Spleen (tissue), 13 donors: ENCODE measurements around the gene CPED1. TPM values are rescaled to one million over a fixed set of nuclear protein-coding genes. Genes with fewer than 3 reads are reported as not detected.

Source experiments
- DNase-seq: peaks from one replicate; pipeline ENCODE4 v3.0.0-alpha.2; 2020
- H3K27ac ChIP-seq, 8 donors: fragments of 200-600 bp; sonication (generic) in 7 of 8; 1 replicate in 4 of 8; 2 replicates in 4 of 8; pipeline versions ENCODE4 v1.5.0 to v1.8.0; 2016 to 2021; ENCODE audit warnings: inconsistent platforms in 4 of 8, mild to moderate bottlenecking in 4 of 8, moderate library complexity in 1 of 8
- H3K27me3 ChIP-seq, 7 donors: fragments of 200-600 bp; sonication (generic) in 6 of 7; replicated peaks in 1 of 7; 1 replicate in 4 of 7; 2 replicates in 3 of 7; pipeline versions ENCODE4 v1.5.0 to v1.8.0; 2016 to 2021; ENCODE audit warnings: inconsistent platforms in 3 of 7, mild to moderate bottlenecking in 1 of 7
- H3K36me3 ChIP-seq, 6 donors: fragments of 200-600 bp; sonication (generic) in 5 of 6; 1 replicate in 4 of 6; 2 replicates in 2 of 6; pipeline versions ENCODE4 v1.5.0 to v1.8.0; 2016 to 2021; ENCODE audit warnings: inconsistent platforms in 2 of 6
- H3K4me1 ChIP-seq, 6 donors: fragments of 200-600 bp; sonication (generic) in 5 of 6; 1 replicate in 3 of 6; 2 replicates in 3 of 6; pipeline versions ENCODE4 v1.5.0 to v1.8.0; 2016 to 2021; ENCODE audit warnings: inconsistent platforms in 3 of 6
- H3K4me3 ChIP-seq, 8 donors: fragments of 200-600 bp; sonication (generic) in 7 of 8; 1 replicate in 4 of 8; 2 replicates in 4 of 8; pipeline versions ENCODE4 v1.5.0 to v1.8.0; 2016 to 2021; ENCODE audit warnings: inconsistent platforms in 4 of 8, mild to moderate bottlenecking in 4 of 8, moderate library complexity in 2 of 8
- H3K9me3 ChIP-seq, 8 donors: fragments of 200-600 bp; sonication (generic) in 7 of 8; 1 replicate in 4 of 8; 2 replicates in 4 of 8; pipeline versions ENCODE4 v1.5.0 to v1.8.0; 2016 to 2021; ENCODE audit warnings: inconsistent platforms in 4 of 8
- POLR2A ChIP-seq, 3 donors: fragments of 450-650 bp; IDR thresholded peaks; one replicate each; pipeline ENCODE4 v1.5.1; 2017; ENCODE audit warnings: antibody characterized with exemption in 3 of 3, mild to moderate bottlenecking in 1 of 3
- POLR2AphosphoS5 ChIP-seq, 3 donors: sonication (generic); formaldehyde crosslinking; IDR thresholded peaks; one replicate each; pipeline ENCODE4 v1.5.1; 2017; ENCODE audit warnings: antibody characterized with exemption in 3 of 3
- WGBS, 5 donors: extraction: QIAGEN DNeasy Blood & Tissue Kit in 3 of 5; methylation state at CpG; one replicate each; pipeline versions ENCODE4 v1.1.5 to v1.1.7; 2013 to 2018; 5-methylcytosine and 5-hydroxymethylcytosine counted together
- intact Hi-C: fragments of 100-400 bp; cut with DNase I; formaldehyde crosslinking; loops from one replicate; pipeline ENCODE4 v1.15.0; 2023; ENCODE audit warnings: low total_unique reads
- long read RNA-seq, 2 donors: transcript quantifications; one replicate each; lab custom pipeline, GENCODE V29; 2026
- polyA plus RNA-seq, 3 donors: library from polyadenylated mRNA; stranded (reverse); fragments of 200-250 nt; gene quantifications; one replicate each; pipeline ENCODE4 v1.2.1, GENCODE V29; 2013
- total RNA-seq, 7 donors: library from RNA; depleted of rRNA in 3 of 7; stranded (reverse); fragments of >200 nt in 3 of 7; fragmentation: NEBNext Ultra II Directional in 4 of 7; extraction: Animal tissue kit (Norgen Biotek cat#: 25700) in 4 of 7; gene quantifications; one replicate each; pipeline versions ENCODE4 v1.1.0 to v1.2.1, GENCODE V29; 2016 to 2021
- TF ChIP-seq, protein P1 (sequence below), 11 experiments: fragments of 200-600 bp in 7 of 11; fragments of 450-650 bp in 4 of 11; sonication (generic) in 4 of 11; IDR thresholded peaks in 8 of 11; conservative IDR thresholded peaks in 3 of 11; 1 replicate in 7 of 11; 2 replicates in 4 of 11; pipeline versions ENCODE4 v1.4.0 to v1.8.0; 2016 to 2021; ENCODE audit warnings: antibody characterized with exemption in 11 of 11, inconsistent platforms in 4 of 11, mild to moderate bottlenecking in 1 of 11
- donor health status: healthy with polysubstance abuse.
- donor health status: DM: no; HTN: no; CAD: no; lungs with moderate emphysema.
- donor health status: DM: no; HTN: no; CAD: no.
- donor health status: Bipolar disorder and iron deficiency.
- donor health status: healthy.
- donor health status: DM: no; HTN: no; CAD: no.
- donor health status: DM: yes; HTN: yes; CAD: no.

The CPED1 gene
- 10 to 100 TPM; 32.3 to 81.6 (median 49.5) TPM for total RNA-seq
- polyA plus RNA-seq = 1 to 10 TPM; 1.5 to 3.0 (median 2.8) TPM
- long read RNA-seq, donor 1, partial matches to known transcripts = 0 of 1 reads
- long read RNA-seq, donor 1, other reads (novel, unspliced or antisense) = 0 of 1 reads
- long read RNA-seq, donor 2, partial matches to known transcripts = 0 of 1 reads
- long read RNA-seq, donor 2, other reads (novel, unspliced or antisense) = 0 of 1 reads

DNA sequence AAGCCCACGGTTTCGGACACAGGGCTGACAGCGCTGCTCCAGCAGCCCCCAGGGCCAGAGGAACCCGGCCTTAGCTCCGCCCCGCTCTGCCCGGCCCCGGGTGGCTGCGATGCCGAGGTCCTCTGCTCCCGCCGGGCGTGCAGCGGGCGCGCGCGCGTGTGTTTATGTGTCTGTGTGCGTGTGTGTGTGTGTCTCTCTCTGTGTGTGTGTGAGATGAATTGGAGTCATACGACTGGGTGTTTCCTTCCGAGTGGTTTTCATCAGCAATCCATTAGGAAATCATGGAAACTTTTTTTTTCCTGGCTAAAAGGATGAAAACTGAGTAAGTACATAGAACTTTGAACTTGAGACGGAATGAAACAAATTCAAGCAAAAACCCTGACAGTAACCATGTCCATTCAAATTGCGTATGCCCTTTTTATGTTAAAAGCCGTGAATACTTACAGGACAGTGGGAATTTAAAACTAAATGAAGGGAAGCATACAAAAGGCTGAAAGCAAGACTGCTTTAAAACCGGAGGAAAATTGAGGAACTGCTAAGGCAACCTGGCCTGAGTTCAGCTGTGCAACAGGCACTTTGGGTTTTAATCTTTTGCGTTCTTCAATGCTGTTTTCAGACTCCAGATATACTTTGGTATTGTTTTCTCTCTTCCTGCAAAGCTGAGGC is at the start of gene CPED1:
TSS of gene CPED1 (plus strand) at position 121 of the 666 bp plus-strand sequence. CDS start 911 bp downstream, outside the sequence.
- 1% methylated on average over 27 of the region's 27 CpGs for WGBS, 5 donors
- peak within 1 kb of the TSS; percentile 20 to 68 (median 44) for H3K4me3 ChIP-seq
- intact Hi-C loops = loop anchor here (5.0 kb wide), 1 partner anchor 94 kb away; no protein-coding TSS in a partner anchor
- H3K4me1 ChIP-seq = peaks cover 9 to 52% (median 24%) of the 10 kb centered on the region in 6 donors
- H3K9me3 ChIP-seq = no peaks in the 10 kb centered on the region
- peak; percentile 92 for DNase-seq
- H3K27me3 ChIP-seq = peaks cover 0 to 33% (median 5%) of the 10 kb centered on the region in 7 donors
- peak within 1 kb of the TSS; percentile 22 to 87 (median 84) for H3K27ac ChIP-seq
- no peaks in the 10 kb centered on the region for H3K36me3 ChIP-seq
- TF ChIP-seq, protein P1, sequence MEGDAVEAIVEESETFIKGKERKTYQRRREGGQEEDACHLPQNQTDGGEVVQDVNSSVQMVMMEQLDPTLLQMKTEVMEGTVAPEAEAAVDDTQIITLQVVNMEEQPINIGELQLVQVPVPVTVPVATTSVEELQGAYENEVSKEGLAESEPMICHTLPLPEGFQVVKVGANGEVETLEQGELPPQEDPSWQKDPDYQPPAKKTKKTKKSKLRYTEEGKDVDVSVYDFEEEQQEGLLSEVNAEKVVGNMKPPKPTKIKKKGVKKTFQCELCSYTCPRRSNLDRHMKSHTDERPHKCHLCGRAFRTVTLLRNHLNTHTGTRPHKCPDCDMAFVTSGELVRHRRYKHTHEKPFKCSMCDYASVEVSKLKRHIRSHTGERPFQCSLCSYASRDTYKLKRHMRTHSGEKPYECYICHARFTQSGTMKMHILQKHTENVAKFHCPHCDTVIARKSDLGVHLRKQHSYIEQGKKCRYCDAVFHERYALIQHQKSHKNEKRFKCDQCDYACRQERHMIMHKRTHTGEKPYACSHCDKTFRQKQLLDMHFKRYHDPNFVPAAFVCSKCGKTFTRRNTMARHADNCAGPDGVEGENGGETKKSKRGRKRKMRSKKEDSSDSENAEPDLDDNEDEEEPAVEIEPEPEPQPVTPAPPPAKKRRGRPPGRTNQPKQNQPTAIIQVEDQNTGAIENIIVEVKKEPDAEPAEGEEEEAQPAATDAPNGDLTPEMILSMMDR (IDR thresholded peaks at IDR 0.05 in 8 of 11, conservative IDR thresholded peaks at IDR 0.05 in 3 of 11) = no peak
- TF ChIP-seq POLR2AphosphoS5 (IDR thresholded peaks at IDR 0.05) = peak; percentile 75 to 90 (median 84)

GRCh38 chr7:120939345-120939744 is 49.2 kb upstream of the CPED1 start:
- DNase-seq = no peak
- TF ChIP-seq POLR2A (IDR thresholded peaks at IDR 0.05) (no peak), POLR2AphosphoS5 (IDR thresholded peaks at IDR 0.05) (no peak)
- TF ChIP-seq, protein P1 (IDR thresholded peaks at IDR 0.05 in 8 of 11, conservative IDR thresholded peaks at IDR 0.05 in 3 of 11) = no peak
- intact Hi-C loops = loop anchor here (10.0 kb wide), 1 partner anchor 135 kb away; no protein-coding TSS in a partner anchor
- Histone ChIP-seq H3K4me3 (no peak overlapping the region), H3K27me3 (peaks cover 0 to 6% (median 0%) of the 10 kb centered on the region in 7 donors), H3K9me3 (no peaks in the 10 kb centered on the region), H3K27ac (no peak overlapping the region), H3K36me3 (no peaks in the 10 kb centered on the region), H3K4me1 (peaks cover 0 to 6% (median 0%) of the 10 kb centered on the region in 6 donors)
- 59 to 96% (median 90%) methylated on average over 3 of the region's 3 CpGs for WGBS, 5 donors

DNA sequence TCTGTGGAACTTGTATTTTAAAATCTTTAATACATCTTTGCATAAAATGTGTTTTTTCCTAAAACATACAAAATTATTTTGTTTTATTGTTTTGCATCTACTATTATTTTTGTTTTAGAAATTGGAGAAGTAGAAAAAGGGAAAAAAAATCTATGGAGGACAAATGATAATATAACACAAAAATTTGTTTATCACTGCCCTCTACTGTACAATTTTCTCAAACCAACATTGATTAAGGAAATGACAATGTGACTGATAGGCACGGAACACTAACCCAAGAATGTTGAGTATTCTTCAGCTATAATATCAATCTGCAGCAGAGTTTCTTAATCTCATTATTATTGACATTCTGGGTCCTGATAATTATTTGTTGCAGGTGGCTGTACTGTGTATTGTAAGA is 47.4 kb upstream of the CPED1 start:
- H3K27me3 ChIP-seq = no peaks in the 10 kb centered on the region
- intact Hi-C loops = no loop called here
- no peaks in the 10 kb centered on the region for H3K36me3 ChIP-seq
- peak overlapping the region; percentile 20 to 80 (median 66) for H3K27ac ChIP-seq
- peaks cover 0 to 6% (median 2%) of the 10 kb centered on the region in 6 donors for H3K4me1 ChIP-seq
- no peaks in the 10 kb centered on the region for H3K9me3 ChIP-seq
- 6 to 9% (median 8%) methylated on average over 1 of the region's 1 CpG for WGBS, 5 donors
- no peak overlapping the region for H3K4me3 ChIP-seq
- TF ChIP-seq, protein P1 (IDR thresholded peaks at IDR 0.05 in 8 of 11, conservative IDR thresholded peaks at IDR 0.05 in 3 of 11) = peak in 5 of 11 experiments; percentile 22 to 43 (median 28)
- TF ChIP-seq POLR2A (IDR thresholded peaks at IDR 0.05) = no peak
- DNase-seq = no peak

DNA sequence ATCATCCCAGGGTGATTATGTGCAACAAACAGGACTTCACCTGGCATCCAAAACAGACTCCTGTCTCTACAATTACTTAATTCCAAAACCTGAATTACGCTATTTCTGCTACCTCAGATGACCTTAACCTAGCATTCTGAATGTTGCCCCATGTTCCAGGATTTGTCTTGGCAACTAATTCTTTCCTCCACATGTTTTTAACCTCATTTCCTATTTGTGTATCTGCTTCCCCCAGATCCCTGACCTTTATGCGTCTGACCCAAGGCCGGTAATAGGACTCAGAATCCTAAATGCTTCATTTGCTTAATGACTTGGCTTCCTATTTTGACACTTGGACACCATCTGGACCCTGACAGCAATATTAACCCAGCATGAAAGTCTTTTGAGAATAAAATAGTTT is 46.7 kb upstream of the CPED1 start:
- Histone ChIP-seq H3K4me3 (no peak overlapping the region), H3K4me1 (peaks cover 0 to 6% (median 2%) of the 10 kb centered on the region in 6 donors), H3K9me3 (no peaks in the 10 kb centered on the region), H3K36me3 (no peaks in the 10 kb centered on the region), H3K27me3 (no peaks in the 10 kb centered on the region), H3K27ac (peak overlapping the region; percentile 20 to 80 (median 66))
- peak in 1 of 3 donors; percentile 81 for TF ChIP-seq POLR2AphosphoS5 (IDR thresholded peaks at IDR 0.05)
- TF ChIP-seq POLR2A (IDR thresholded peaks at IDR 0.05) = no peak
- intact Hi-C loops = no loop called here
- 30 to 50% (median 42%) methylated on average over 3 of the region's 3 CpGs for WGBS, 5 donors
- no peak for DNase-seq
